Germinal center (tissue), 1 donor: ENCODE measurements around the gene CCHCR1.
"Not testable (repeated sequence)": the region's sequence is repeated elsewhere in the genome, so short reads cannot be mapped to it uniquely, and the experiment has no call there.

Experiments used
- DNase-seq: peaks from one replicate; pipeline ENCODE4 v3.0.0; 2012; ENCODE audit warnings: mixed read lengths, low spot score

CCHCR1 gene

GRCh38 chr6:31157513-31158139 is at the start of gene CCHCR1:
CCHCR1 (minus strand) TSS chr6:31157802; CDS start chr6:31157600, 202 bp downstream.
- no peak for DNase-seq

- no peak for DNase-seq
Observed at GRCh38 chr6:31205638-31206037, 48.0 kb upstream of the CCHCR1 start.

- DNase-seq = no peak
Observed at GRCh38 chr6:31204751-31205145, 47.1 kb upstream of the CCHCR1 start.

GRCh38 chr6:31203345-31203979 is 45.9 kb upstream of the CCHCR1 start:
- peak; percentile 53 for DNase-seq

- no peak for DNase-seq
Observed at GRCh38 chr6:31202259-31203166, 44.9 kb upstream of the CCHCR1 start.

GRCh38 chr6:31199105-31199452 is 41.5 kb upstream of the CCHCR1 start:
- DNase-seq = not testable (repeated sequence)

- DNase-seq = peak; percentile 72
Observed at GRCh38 chr6:31197559-31198305, 40.1 kb upstream of the CCHCR1 start.

- DNase-seq = not testable (repeated sequence)
Observed at GRCh38 chr6:31196251-31197022, 38.8 kb upstream of the CCHCR1 start.

GRCh38 chr6:31195308-31195979 is 37.8 kb upstream of the CCHCR1 start:
- DNase-seq = not testable (repeated sequence)

GRCh38 chr6:31194061-31194834 is 36.6 kb upstream of the CCHCR1 start:
- no peak for DNase-seq

GRCh38 chr6:31193206-31193605 is 35.6 kb upstream of the CCHCR1 start:
- no peak for DNase-seq

- DNase-seq = not testable (repeated sequence)
Observed at GRCh38 chr6:31192431-31193105, 35.0 kb upstream of the CCHCR1 start.

GRCh38 chr6:31190488-31190887 is 32.9 kb upstream of the CCHCR1 start:
- DNase-seq = no peak

- DNase-seq = not testable (repeated sequence)
Observed at GRCh38 chr6:31189223-31189622, 31.6 kb upstream of the CCHCR1 start.

GRCh38 chr6:31187780-31188194 is 30.2 kb upstream of the CCHCR1 start:
- DNase-seq = no peak

- no peak for DNase-seq
Observed at GRCh38 chr6:31186052-31186734, 28.6 kb upstream of the CCHCR1 start.

- DNase-seq = not testable (repeated sequence)
Observed at GRCh38 chr6:31185695-31186051, 28.1 kb upstream of the CCHCR1 start.

GRCh38 chr6:31183859-31184258 is 26.3 kb upstream of the CCHCR1 start:
- DNase-seq = not testable (repeated sequence)

GRCh38 chr6:31183287-31183686 is 25.7 kb upstream of the CCHCR1 start:
- DNase-seq = not testable (repeated sequence)
